Glomerular visceral epithelial cell (primary cell): Measurements from ENCODE around the gene CTNNA1.

Source experiments
- DNase-seq: peaks from one replicate; pipeline ENCODE4 v3.0.0-alpha.2; 2016; ENCODE audit errors: extremely low spot score

Gene CTNNA1

DNA sequence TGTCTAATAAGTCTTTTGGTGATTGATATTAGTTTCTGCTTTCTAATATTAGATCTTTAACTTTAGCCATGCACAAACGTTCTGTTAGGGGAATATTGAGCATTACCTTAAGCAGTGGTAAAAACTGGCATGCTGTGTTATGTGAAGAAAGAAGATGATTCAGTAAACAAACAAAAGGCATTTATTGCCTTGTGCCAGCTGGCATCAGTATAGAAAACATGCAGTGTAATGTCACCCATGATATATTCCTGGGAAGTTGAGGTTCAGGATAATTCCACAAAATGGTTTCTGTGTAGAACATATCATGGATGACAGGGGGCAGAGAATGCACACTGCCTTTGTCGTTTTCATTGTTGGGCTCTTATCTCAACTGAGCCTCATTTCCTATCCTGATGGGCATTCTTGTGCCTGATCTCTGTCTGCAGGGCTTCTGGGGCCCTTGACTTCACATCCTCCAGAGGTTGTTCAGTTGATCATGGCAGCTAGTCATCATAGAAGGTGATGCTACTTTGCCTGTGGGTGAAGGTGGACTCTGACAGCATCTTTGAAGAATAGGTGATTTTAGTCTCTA lies 97.7 kb downstream of the CTNNA1 start:
- DNase-seq, result no peak

- DNase-seq, result no peak
Measured at GRCh38 chr5:138853132-138853531, 99.9 kb downstream of the CTNNA1 start.

GRCh38 chr5:138867011-138867410 lies 113.8 kb downstream of the CTNNA1 start:
- no peak for DNase-seq

- DNase-seq, result no peak
Measured at GRCh38 chr5:138869038-138869437, 115.8 kb downstream of the CTNNA1 start.

DNA sequence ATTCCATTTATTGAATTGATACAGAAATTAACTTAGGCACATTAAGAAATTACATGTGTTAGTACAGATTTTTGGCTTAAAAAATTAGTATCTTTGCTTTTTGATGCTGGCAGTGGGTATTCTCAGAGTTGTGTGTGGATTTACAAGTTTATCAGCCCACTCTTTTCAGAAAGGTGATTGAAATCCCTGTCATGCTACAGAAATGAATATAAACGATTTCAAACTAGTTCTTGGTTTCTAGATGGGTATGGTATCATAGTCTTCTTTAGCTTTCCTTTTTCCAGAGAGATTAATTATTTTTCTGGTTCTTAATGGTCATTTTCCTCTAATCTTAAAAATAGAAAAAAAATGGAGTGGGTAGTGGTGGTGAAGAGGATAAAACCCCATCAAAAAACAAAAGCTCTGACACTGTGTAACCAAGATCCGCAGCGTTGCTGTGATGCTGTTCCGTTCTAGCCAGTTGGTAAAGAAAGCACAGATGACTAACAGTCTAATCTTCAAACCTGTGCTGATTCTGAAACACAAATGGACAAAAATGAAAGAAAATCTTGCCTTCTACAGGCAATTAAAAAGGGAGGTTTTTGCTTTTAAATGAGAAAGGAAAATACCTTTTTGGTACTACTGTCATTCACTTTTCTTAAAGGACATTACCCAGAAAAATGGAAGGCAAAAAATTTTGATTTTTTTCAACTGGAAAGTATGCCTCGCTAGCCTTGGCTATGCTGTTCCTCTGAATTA lies 116.7 kb downstream of the CTNNA1 start:
- peak; percentile 49 for DNase-seq

- no peak for DNase-seq
Measured at GRCh38 chr5:138870611-138871010, 117.4 kb downstream of the CTNNA1 start.

DNA sequence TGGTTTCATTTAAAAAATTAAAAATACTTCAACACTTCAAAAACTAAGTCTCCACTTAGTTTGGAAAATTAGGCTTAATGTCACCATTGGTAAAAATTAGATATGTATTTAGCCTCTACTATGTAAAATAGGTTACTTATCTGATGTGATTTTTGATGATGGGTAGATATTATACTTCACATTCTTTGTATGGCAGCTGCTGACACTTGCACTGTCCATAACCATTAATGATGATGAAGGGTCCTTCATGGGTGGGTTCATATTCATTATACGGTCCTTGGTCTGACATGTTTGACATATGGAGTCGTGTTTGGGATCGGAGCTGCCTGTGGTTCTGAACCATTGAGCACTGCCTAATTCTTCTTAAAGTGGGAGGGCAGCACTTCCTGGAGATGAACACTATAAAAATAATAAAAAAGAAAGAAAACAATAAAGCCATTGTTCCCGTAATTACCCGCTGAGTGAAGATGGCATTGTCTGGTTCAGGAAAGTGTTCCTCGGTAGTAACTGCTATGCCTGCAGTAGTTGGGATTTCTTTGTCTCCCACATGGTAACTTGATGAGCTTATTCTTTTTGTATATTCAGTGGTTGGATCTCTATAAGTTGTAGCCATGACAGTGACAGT lies 119.7 kb downstream of the CTNNA1 start:
- no peak for DNase-seq

- DNase-seq, result no peak
Measured at GRCh38 chr5:138873466-138874221, 120.4 kb downstream of the CTNNA1 start.

DNA sequence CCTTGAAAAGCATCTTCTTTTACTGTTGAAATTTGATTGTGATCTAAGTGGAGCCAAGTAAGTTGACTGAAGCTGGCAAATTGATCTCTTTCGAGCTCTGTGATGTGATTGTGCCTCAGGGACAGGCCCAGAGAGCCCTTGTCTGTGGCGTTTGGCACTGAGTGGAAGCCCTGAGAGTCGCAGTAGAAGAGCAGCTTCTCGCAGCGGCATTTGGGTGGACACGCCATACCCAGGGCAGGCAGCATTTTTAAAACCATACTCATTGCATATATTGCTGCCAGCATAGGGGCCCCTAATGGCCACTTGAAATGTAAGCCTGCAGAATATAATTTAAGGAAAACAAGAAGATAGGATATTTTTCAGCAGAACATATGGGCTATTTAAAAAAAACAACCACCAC lies 121.0 kb downstream of the CTNNA1 start:
- DNase-seq, result no peak

GRCh38 chr5:138874771-138875551 lies 121.7 kb downstream of the CTNNA1 start, which contains the start of gene LRRTM2:
Gene LRRTM2 (minus strand): TSS chr5:138875335. CDS start chr5:138874911, 424 bp downstream.
- DNase-seq, result peak; percentile 71

DNA sequence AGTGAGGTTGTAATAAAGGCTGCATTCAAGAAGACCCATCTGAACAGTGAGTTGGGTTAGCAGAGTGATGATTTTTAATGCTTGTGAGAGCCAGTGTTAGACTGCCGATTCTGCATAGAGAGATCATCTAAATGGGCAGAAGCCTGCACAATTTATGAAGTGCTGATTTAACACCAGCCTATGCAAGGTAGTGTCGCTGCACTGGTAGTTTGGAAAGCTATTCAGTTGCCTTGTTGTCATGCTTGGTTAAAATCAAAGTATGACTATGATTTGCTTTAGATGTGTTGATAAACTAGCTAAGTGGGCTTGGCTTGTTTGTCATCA lies 122.3 kb downstream of the CTNNA1 start:
- no peak for DNase-seq

DNA sequence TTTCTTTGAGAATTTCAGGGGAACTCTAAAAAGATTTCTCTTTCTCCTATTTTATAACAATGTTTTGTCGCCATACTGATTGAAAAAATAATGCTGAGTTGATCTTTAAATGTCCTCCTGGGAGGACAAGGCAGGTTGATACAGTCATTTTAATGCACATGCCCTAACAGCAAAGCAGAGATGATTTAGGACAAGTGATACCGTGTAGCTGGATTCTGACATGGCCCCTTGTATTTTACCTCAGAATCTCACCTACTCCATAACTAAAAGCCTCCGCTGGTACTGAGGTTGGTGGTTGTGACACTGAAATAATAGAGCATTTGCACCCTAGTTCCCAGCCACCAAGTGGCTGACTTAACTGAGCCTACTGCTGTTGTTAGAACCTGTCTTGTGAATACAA lies 122.7 kb downstream of the CTNNA1 start:
- no peak for DNase-seq

GRCh38 chr5:138876811-138877210 lies 123.6 kb downstream of the CTNNA1 start:
- DNase-seq, result no peak

DNA sequence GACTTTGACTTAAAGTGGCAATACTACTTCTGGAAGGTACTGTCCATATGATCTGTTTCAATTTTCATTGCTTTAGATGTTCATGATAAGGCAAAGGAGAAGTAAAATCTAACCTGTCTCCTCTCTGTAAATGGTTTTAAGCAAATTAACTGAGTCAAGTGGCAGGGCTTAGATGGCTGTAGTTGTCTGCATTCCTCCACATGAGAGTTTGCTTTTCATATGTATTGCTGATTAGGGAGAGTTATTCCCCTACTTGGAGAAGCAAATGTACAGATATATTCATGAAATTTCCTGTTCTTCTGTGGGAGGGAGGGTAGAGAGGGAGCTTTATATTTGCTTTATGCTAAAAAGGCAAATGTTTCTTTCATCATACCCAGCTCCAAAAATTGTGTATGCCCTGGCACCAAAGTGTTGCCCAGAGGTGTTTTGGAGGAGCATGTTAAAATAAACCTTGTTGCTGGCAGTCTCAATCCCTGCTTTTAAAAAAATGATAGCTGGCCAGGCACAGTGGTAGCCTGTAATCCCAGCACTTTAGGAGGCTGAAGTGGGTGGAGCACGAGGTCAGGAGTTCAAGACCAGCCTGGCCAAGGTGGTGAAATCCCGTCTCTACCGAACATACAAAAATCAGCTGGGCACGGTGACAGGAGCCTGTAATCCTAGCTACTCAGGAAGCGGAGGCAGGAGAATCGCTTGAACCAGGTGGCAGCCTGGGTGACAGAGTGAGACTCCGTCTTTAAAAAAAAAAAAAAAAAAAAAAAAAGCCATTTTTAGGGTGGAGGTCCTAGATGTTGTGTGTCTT lies 125.4 kb downstream of the CTNNA1 start:
- no peak for DNase-seq

DNA sequence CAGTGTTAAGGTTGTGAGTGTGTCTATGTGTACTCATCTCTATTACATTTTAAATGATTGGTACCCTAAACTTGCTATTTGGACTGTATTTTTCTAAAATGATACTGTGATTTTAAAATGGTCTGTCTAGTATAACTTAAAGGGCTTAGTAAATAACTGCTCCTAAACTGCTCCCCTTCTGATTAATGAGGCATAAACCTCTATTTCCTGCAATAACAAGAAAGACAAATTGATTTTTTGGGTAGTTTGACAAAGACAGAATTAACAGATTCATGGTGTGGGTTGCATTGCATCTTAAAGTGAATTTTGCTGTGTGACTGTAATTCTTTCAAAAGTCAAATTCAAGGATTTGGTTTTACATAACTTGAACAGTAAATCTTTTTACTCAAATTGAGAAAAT lies 130.0 kb downstream of the CTNNA1 start:
- DNase-seq, result no peak

- DNase-seq, result no peak
Measured at GRCh38 chr5:138884094-138884493, 130.9 kb downstream of the CTNNA1 start.

GRCh38 chr5:138884554-138884953 lies 131.3 kb downstream of the CTNNA1 start:
- no peak for DNase-seq

DNA sequence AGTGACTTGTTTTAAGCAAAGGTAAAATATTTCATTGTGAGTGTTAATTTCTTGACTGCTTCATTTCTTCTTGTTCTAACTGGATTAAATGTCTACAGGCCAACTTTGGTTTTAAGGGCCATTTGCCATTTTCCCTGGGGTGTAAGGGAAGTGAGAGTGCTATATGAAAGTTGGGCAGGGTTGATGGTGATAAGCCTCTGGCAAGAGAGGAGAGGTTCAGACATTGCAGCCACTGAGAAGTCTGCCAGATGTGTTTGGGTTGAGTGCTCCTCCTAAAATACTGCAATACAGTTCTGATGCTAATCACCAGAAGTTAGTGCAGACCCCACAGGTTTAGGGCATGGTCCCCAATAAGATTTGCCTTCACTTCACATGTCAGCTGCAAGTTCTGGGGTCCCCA lies 136.8 kb downstream of the CTNNA1 start:
- DNase-seq, result no peak

DNA sequence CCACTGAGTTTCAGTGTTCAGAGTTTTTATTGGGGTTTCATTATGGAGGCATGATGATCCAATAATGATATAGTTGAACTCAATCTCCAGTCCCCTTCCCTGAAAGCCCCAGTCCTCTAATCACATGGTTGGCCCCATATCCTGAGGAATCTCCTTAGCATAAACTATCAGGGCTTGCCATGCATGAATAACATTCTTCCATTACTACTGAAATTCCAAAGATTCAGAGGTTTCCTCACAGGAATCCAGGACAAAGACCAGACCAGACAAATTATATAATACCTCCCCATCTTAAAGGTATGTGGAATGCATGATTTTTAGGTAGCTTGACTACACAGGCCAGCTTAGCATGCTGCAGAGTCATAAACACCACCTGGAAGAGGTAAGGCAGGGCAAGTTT lies 137.4 kb downstream of the CTNNA1 start:
- no peak for DNase-seq

DNA sequence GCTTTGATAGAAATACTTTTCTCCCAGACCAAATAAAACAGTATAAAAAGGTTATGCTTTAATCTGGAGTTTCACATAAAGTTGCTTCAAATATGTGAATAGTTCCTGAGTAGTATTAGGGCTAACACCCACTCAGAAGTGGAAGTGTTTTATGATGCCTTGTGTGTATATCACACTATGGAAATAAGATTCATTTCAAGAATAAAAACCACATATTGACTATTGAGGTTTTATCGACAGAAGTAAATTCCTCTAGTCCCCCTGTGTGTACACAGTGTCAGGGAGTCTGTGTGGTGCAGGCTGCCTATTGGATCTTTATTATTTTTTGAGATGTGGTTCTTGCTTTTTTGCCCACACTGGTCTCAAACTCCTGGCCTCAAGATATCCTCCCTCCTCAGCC lies 142.7 kb downstream of the CTNNA1 start:
- no peak for DNase-seq

DNA sequence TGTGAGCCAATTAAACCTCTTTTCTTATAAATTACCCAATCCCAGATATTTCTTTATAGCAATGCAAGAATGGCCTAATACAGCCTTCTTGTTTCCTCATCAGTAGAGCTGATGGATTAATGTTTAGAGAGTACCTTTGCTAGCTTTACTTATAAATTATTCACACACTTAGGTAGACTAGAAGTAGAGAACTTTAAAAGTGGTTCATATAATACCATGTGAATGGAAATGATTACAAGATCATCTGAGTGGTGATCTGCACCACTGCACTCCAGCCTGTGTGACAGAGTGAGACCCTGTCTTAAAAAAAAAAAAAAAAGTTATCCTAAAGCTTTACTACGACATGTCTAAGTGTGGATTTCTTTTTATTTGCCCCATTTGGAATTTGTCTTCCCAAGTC lies 145.1 kb downstream of the CTNNA1 start:
- no peak for DNase-seq
